Islet of Langerhans (tissue), 1 donor: Measurements from ENCODE around the gene SCG3.

ENCODE experiments used
- FAIRE-seq: peaks from one replicate; lab custom pipeline; 2011; peaks lifted over from hg19 to GRCh38; lab: Jason Lieb, UNC

Gene SCG3

DNA sequence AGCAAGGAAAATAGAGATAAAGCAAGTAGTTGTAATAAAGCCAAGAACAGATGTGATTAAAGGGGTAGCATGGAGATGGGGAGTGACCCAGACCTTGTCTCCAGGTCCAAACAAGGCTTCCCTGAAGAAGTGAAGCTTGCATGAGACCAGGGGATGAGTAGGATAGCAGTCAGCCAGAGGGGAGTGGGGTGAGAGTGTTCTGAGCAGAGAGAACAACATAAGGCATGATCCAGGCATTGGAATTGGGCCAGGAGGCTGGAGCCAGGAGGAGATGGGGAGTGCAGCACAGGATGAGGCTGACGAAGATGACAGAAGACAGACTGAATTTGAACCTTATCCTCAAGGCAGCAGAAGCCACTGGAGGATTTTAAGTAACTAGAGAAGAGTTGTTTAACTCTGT lies 77.3 kb downstream of the SCG3 start:
- FAIRE-seq: no peak

DNA sequence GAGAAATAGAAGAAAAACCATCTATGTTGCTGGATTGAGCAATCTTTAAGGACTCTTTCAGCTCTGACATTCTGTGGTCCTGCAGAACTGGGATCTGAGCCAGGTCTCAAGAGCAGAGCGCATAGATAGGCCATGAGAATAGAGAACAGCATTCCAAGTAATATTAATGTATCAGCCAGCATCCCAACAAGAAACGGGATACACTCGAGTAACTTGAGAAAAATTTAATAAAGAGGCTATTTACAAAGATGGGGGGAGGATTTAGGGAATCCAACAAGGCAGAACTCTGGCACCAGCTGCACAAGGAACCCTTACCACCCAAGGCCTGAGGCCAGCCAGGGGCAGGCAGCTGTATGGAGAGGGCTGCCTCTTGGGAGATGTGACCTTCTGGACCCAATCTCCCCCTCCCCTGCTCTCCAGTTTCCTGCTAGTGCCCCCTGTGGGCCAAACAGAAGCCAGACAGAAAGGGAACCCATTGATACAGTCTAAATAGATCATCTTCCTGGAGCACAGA lies 78.3 kb downstream of the SCG3 start:
- no peak for FAIRE-seq

DNA sequence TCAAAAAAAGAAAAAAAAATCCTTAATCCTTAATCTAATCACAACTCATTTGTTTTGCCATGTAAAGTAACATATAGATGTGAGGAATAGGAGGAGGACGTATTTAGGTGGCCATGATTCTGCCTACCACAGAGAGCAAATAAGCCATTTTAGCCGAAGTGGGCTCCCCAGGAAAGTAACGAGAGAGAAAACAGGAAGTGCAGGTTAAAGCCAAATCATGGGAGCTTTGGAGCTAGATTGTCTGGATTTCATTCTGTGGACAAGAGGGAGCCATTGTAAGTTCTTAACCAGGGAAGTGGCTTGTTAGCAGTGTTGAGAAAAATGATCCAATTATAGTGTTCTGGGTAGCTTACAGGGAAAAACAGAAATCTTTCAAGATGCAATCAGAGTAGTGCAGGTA lies 79.5 kb downstream of the SCG3 start:
- FAIRE-seq: no peak

DNA sequence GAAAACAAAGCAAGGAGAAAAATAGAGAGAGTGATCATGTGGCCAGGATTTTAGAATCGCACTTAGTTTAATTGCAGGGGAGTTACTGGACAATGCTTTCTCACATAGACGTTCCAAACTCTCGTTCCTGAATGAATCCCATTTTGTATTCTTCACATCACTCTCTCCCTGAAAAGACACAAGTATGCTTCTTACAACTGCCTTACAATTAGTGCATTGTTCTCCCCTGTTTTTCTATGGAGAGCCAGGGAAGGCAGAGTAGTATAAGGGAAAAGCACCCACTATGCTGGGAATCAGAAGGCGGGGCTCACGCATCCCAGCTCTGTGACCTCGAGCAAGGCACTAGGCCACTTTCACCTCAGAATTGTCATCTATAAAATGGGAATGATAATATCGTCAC lies 84.4 kb downstream of the SCG3 start:
- FAIRE-seq: no peak

DNA sequence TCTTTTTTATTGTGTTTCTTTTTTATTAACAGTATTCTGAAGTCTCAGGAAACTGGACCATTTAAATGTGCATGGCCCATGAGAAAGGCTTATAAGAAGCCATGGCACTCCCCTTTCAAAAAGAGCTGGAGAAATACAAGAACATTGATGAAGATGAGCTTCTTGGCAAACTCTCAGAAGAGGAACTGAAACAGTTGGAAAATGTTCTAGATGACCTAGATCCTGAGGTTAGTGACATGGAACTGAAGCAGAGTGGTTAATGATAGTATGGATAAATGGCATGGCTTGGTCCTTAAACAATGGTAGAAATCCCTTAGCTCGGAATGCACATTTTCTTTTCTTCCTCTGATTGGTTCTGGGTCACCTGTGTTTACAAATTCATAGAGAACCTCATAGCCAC lies 85.0 kb downstream of the SCG3 start:
- no peak for FAIRE-seq

DNA sequence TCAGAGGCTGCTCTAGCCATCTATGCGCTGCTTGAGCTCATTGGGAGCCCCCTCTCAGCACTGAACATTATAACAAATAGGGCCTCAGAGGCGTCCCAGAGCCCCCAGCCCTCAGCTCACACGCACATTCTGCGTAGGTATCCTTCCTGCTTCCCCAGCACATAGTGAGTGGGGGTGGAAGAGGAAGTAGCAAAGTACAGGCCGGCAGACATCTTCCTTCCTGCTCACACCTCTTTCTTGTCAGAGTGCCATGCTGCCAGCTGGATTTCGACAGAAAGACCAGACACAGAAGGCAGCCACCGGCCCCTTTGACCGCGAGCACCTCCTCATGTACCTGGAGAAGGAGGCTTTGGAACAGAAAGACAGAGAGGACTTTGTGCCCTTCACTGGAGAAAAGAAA lies 86.7 kb downstream of the SCG3 start:
- FAIRE-seq: no peak
